Measurements from ENCODE around the gene XRN1. TPM values are rescaled to one million over a fixed set of nuclear protein-coding genes. Genes with fewer than 3 reads are reported as not detected.

The XRN1 gene
- total and polyA plus RNA-seq, 10 donors = 5.3 to 87.5 (median 76.9) TPM

GRCh38 chr3:142259359-142259758 lies 188.5 kb downstream of the XRN1 start:
- Histone ChIP-seq H3K4me1 (no peaks in the 10 kb centered on the region), H3K27ac (no peak overlapping the region), H3K9me3 (peaks cover 0 to 27% (median 17%) of the 10 kb centered on the region in 8 donors), H3K27me3 (replicated peaks in 1 of 7) (no peaks in the 10 kb centered on the region), H3K36me3 (no peaks in the 10 kb centered on the region), H3K4me3 (no peak overlapping the region)
- intact Hi-C loops (cut with DNase I; ENCODE audit: low total_unique reads) = no loop called here
- no peak for DNase-seq
- 70 to 83% (median 78%) methylated on average over 3 of the region's 3 CpGs for WGBS, 5 donors
- no peak for TF ChIP-seq POLR2A (IDR thresholded peaks at IDR 0.05)
- TF ChIP-seq POLR2AphosphoS5 (IDR thresholded peaks at IDR 0.05) = no peak
- no peak for TF ChIP-seq CTCF (IDR thresholded peaks at IDR 0.05 in 8 of 11, conservative IDR thresholded peaks at IDR 0.05 in 3 of 11)

GRCh38 chr3:142256712-142257333 lies 191.0 kb downstream of the XRN1 start:
- DNase-seq = no peak
- Histone ChIP-seq H3K9me3 (peaks cover 0 to 48% (median 39%) of the 10 kb centered on the region in 8 donors), H3K4me3 (no peak overlapping the region), H3K36me3 (no peaks in the 10 kb centered on the region), H3K27ac (no peak overlapping the region), H3K27me3 (replicated peaks in 1 of 7) (no peaks in the 10 kb centered on the region), H3K4me1 (no peaks in the 10 kb centered on the region)
- WGBS, 5 donors = 88 to 96% (median 94%) methylated on average over 12 of the region's 12 CpGs
- intact Hi-C loops (cut with DNase I; ENCODE audit: low total_unique reads) = no loop called here
- TF ChIP-seq POLR2AphosphoS5 (IDR thresholded peaks at IDR 0.05) (no peak), POLR2A (IDR thresholded peaks at IDR 0.05) (no peak), CTCF (IDR thresholded peaks at IDR 0.05 in 8 of 11, conservative IDR thresholded peaks at IDR 0.05 in 3 of 11) (no peak)

Small RNA genes lying within 50 kb of the gene (small RNA-seq; reads per million reads assigned to genes)
- gene RNU1-100P = 0 to 0.07 (median 0) reads per million in 4 donors
- gene RNU6-1294P = 0 reads per million in 4 donors

Other genes starting within 250 kb of the XRN1 start
- 10 to 100 TPM in 6 of 7 donors, 1 to 10 TPM in 1; 10.0 to 21.0 (median 14.4) TPM for gene GK5, start 222.5 kb downstream of the XRN1 start, total RNA-seq
- 1 to 10 TPM; 2.1 to 4.1 (median 3.6) TPM for gene GK5, start 222.5 kb downstream of the XRN1 start, polyA plus RNA-seq
- 10 to 100 TPM; 33.9 to 64.0 (median 39.2) TPM for gene ATR, start 130.7 kb upstream of the XRN1 start, total RNA-seq
- gene ATR, start 130.7 kb upstream of the XRN1 start, polyA plus RNA-seq = 10 to 100 TPM; 18.4 to 24.7 (median 21.3) TPM
- 1 to 10 TPM in 6 of 7 donors, under 1 TPM in 1; 0.91 to 3.0 (median 1.7) TPM for gene PLS1, start 148.4 kb upstream of the XRN1 start, total RNA-seq
- under 1 TPM; 0.09 to 0.45 (median 0.26) TPM for gene PLS1, start 148.4 kb upstream of the XRN1 start, polyA plus RNA-seq

All from spleen (tissue), 11 donors.